ENCODE measurements around the gene CDHR1. TPM values are rescaled to one million over a fixed set of nuclear protein-coding genes. Genes with fewer than 3 reads are reported as not detected.

Gene CDHR1
- polyA plus RNA-seq, 3 donors: 0.06 to 0.15 (median 0.11) TPM

- H3K27ac ChIP-seq (ENCODE audit: low read depth, low read length): no peak overlapping the region
- WGBS, 3 donors: 82 to 89% (median 85%) methylated on average over 11 of the region's 11 CpGs
Observed at GRCh38 chr10:84213076-84213475, 18.7 kb downstream of the CDHR1 start.

- no peak overlapping the region for H3K27ac ChIP-seq (ENCODE audit: low read depth, low read length)
- WGBS, 3 donors: 63 to 83% (median 70%) methylated on average over 25 of the region's 25 CpGs
Observed at GRCh38 chr10:84214046-84214572, 19.8 kb downstream of the CDHR1 start.

- 46 to 56% (median 49%) methylated on average over 12 of the region's 12 CpGs for WGBS, 3 donors
- H3K27ac ChIP-seq (ENCODE audit: low read depth, low read length): no peak overlapping the region
Observed at GRCh38 chr10:84214612-84215235, 20.4 kb downstream of the CDHR1 start.

GRCh38 chr10:84216834-84217233 is 22.5 kb downstream of the CDHR1 start:
- no peak overlapping the region for H3K27ac ChIP-seq (ENCODE audit: low read depth, low read length)
- WGBS, 3 donors: 78 to 91% (median 88%) methylated on average over 9 of the region's 9 CpGs

- WGBS, 3 donors: 75 to 92% (median 88%) methylated on average over 4 of the region's 4 CpGs
- no peak overlapping the region for H3K27ac ChIP-seq (ENCODE audit: low read depth, low read length)
Observed at GRCh38 chr10:84217746-84218145, 23.4 kb downstream of the CDHR1 start.

- no peak overlapping the region for H3K27ac ChIP-seq (ENCODE audit: low read depth, low read length)
- WGBS, 3 donors: 74 to 84% (median 79%) methylated on average over 7 to 8 of the region's 8 CpGs
Observed at GRCh38 chr10:84221916-84222315, 27.6 kb downstream of the CDHR1 start.

- WGBS, 3 donors: 47 to 56% (median 51%) methylated on average over 6 of the region's 6 CpGs
- H3K27ac ChIP-seq (ENCODE audit: low read depth, low read length): no peak overlapping the region
Observed at GRCh38 chr10:84224411-84225028, 30.2 kb downstream of the CDHR1 start.

GRCh38 chr10:84225427-84226173 is 31.3 kb downstream of the CDHR1 start, which contains the start of gene LRIT2:
LRIT2 (minus strand) TSS chr10:84225544; CDS start chr10:84225520, 24 bp downstream.
- H3K27ac ChIP-seq (ENCODE audit: low read depth, low read length): no peak within 1 kb of the TSS
- 53 to 68% (median 66%) methylated on average over 6 of the region's 6 CpGs for WGBS, 3 donors

GRCh38 chr10:84226616-84227015 is 32.3 kb downstream of the CDHR1 start:
- H3K27ac ChIP-seq (ENCODE audit: low read depth, low read length): no peak overlapping the region
- WGBS, 3 donors: 61 to 84% (median 76%) methylated on average over 3 of the region's 3 CpGs

GRCh38 chr10:84227810-84228209 is 33.5 kb downstream of the CDHR1 start:
- 66 to 76% (median 67%) methylated on average over 4 of the region's 4 CpGs for WGBS, 3 donors

GRCh38 chr10:84230359-84230758 is 36.0 kb downstream of the CDHR1 start:
- no peak overlapping the region for H3K27ac ChIP-seq (ENCODE audit: low read depth, low read length)
- 64 to 73% (median 69%) methylated on average over 1 of the region's 1 CpG for WGBS, 3 donors

More at GRCh38 chr10:84227810-84228209, 33.5 kb downstream of the CDHR1 start:
- no peak overlapping the region for H3K27ac ChIP-seq (ENCODE audit: low read depth, low read length)

- H3K27ac ChIP-seq (ENCODE audit: low read depth, low read length): no peak overlapping the region
- 85 to 89% (median 87%) methylated on average over 10 of the region's 10 CpGs for WGBS, 3 donors
Observed at GRCh38 chr10:84232376-84232775, 38.0 kb downstream of the CDHR1 start.

- WGBS, 3 donors: 73 to 90% (median 87%) methylated on average over 4 of the region's 4 CpGs
- H3K27ac ChIP-seq (ENCODE audit: low read depth, low read length): no peak overlapping the region
Observed at GRCh38 chr10:84233940-84234339, 39.6 kb downstream of the CDHR1 start.

GRCh38 chr10:84234479-84234878 is 40.1 kb downstream of the CDHR1 start:
- no peak overlapping the region for H3K27ac ChIP-seq (ENCODE audit: low read depth, low read length)
- 79 to 92% (median 82%) methylated on average over 4 of the region's 4 CpGs for WGBS, 3 donors

- no peak overlapping the region for H3K27ac ChIP-seq (ENCODE audit: low read depth, low read length)
- WGBS, 3 donors: 74 to 78% (median 76%) methylated on average over 4 of the region's 4 CpGs
Observed at GRCh38 chr10:84235096-84235495, 40.8 kb downstream of the CDHR1 start.

- H3K27ac ChIP-seq (ENCODE audit: low read depth, low read length): no peak overlapping the region
- WGBS, 3 donors: 77 to 78% (median 77%) methylated on average over 6 of the region's 6 CpGs
Observed at GRCh38 chr10:84236807-84237198, 42.5 kb downstream of the CDHR1 start.

- H3K27ac ChIP-seq (ENCODE audit: low read depth, low read length): no peak overlapping the region
- 44 to 61% (median 50%) methylated on average over 40 to 52 of the region's 52 CpGs for WGBS, 3 donors
Observed at GRCh38 chr10:84237199-84238051, 43.1 kb downstream of the CDHR1 start.

- no peak overlapping the region for H3K27ac ChIP-seq (ENCODE audit: low read depth, low read length)
- 78 to 88% (median 85%) methylated on average over 3 of the region's 3 CpGs for WGBS, 3 donors
Observed at GRCh38 chr10:84238909-84239308, 44.6 kb downstream of the CDHR1 start.

Measured in adipose tissue (tissue), 3 donors.